Dedifferentiated amniotic fluid mesenchymal stem cell (primary cell): ENCODE results near the gene RIMBP2.
"Not testable (repeated sequence)": the region's sequence is repeated elsewhere in the genome, so short reads cannot be mapped to it uniquely, and the experiment has no call there.

Source experiments
- DNase-seq: peaks from one replicate; pipeline ENCODE4 v3.0.0-alpha.2; 2016; ENCODE audit errors: extremely low spot score

Gene RIMBP2

DNA sequence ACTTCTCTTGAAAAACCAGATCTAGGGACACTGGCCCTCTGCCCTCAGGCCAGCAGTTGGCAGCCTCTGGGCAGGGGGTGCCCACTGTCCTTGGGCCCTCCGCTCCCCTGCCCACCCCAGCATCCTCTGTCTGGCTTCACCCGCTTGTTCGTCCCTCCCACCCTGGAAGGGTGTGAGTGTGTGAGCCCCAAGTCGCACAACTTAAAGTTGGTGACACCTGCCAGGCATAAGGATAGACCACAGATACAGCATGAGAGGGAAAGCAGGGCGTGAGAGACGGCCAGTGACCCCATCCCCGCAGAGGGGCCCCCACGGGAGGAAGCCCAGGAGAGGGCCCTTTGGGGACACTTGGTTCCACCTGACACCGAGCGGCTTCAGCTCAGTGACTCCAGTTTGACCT lies 23.5 kb upstream of the RIMBP2 start:
- no peak for DNase-seq

DNA sequence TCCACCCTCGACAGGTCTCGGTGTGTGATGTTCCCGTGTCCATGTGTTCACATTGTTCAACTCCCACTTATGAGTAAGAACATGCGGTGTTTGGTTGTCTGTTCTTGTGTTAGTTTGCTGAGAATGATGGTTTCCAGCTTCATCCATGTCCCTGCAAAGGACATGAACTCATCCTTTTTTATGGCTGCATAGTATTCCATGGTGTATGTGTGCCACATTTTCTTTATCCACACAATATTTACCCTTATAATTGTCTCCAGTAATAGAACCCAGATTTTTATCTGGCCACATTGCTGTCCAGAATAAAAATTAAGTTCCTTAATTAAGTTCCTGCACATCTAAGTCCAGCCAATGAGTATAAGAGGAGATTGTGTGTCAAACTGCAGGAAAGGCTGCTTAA lies 22.3 kb upstream of the RIMBP2 start:
- not testable (repeated sequence) for DNase-seq

DNA sequence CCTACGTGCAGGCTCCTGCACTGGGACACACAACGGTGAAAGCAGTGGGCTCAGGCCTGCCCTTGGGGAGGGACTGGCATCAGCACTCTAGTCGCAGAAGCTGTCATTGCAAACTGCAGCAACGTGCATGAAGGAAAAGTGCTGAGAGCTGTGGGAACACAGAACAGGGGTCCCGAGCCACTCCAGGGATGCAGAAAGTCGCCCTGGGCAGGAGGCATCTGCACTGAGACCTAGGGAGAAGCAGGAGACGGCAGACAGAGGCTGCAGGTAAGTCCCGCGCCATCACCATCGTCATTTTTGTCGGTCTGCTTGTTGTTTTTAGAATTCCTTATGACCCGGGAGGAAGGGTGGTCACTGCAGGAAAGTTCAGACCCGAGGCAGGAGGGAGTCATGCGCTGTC lies 21.6 kb upstream of the RIMBP2 start:
- no peak for DNase-seq

DNA sequence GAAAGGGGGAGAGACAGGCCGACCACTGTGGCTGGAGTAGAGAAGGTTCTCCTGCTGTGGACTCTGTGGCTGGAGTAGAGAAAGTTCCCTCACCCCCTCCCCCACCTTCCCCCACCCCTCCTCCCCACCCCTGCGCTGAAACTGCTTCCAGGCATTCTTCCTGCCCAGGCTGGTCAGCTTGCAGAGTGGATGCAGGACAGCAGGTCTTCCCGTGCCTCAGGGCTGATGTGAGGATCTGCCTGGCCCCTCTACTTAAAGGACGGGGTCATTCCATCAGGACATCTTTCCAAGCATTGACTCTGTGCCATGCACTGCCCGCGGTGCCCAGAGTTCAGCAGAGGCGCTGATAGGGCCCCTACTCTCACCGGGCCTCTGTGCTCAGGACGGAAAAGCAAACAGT lies 13.2 kb upstream of the RIMBP2 start:
- DNase-seq, result no peak

DNA sequence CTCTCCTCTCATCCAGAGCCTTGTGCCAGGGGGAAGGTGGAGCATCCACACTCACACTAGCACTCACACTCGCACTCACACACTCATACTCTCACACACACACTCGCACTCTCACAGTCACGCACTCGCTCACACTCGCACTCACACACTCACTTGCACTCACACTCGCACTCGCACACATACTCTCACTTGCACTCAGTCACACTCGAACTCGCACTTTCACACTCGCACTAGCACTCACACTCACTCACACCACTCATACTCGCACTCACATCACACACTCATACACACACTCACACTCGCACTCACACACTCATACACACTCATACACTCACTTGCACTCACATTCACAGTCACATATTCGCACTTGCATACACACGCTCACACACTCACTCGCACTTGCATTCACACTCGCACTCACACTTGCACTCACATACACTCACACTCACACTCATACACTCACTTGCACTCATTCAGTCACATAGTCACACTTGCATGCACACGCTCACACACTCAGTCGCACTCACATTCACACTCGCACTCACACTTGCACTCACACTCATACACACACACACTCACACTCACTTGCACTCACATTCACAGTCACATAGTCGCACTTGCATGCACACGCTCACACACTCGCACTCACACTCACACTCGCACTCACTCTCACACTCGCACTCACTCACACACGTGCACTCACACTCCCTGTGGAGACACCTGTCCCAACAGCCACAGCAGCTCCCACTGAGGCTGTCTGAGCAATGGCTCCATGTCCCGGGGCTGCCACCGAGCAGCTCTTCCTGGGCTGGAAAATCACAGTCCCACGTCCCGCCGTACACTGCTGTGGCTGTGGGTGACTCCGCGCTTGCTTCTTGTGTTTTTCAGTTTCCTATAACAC lies 12.3 kb upstream of the RIMBP2 start:
- no peak for DNase-seq

DNA sequence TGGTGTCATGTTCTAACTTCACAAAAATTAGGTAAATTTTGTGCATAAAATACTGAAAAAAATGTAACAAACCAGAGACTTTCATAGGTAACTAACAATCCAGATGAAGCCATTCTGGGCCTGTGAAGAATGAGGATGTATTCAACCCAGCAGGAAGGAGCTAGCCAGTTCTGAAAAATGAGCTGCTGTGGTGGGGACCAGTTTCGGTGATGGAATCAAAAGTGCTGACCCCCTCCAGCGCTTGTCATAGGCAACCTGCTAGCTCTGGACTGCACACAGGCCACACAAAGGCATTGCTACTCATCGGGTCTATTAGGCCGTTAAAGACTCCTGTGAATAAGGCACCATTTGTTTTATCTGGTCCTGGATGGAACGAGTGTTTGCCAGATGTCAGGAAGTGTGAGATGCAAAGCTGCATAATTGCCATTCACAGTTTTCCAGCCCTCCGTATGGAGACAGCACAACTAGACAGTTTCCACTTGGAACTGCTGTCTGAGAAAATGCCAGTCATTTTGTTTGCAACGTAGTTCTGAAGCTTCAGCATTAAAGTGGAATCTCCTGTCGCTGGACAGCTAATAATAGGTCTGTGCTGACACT lies 3.3 kb upstream of the RIMBP2 start:
- DNase-seq, result no peak

DNA sequence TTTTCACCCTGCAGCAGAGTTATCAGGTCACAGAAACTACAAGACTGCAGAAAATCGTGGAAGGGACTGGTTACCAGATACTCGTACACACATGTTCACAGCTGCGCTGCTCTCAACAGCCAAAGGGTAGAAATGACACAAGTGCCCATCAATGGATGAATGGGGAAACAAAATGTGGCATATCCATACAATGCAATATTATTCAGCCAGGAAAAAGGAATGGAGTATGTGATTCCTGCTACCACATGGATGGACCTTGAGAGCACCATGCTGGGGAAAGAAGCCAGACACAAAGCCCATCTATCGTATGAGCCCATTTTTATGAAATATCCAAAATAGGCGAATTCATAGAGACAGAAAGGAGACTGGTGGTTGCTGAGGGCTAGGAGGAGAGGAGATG lies 1.7 kb upstream of the RIMBP2 start:
- no peak for DNase-seq

DNA sequence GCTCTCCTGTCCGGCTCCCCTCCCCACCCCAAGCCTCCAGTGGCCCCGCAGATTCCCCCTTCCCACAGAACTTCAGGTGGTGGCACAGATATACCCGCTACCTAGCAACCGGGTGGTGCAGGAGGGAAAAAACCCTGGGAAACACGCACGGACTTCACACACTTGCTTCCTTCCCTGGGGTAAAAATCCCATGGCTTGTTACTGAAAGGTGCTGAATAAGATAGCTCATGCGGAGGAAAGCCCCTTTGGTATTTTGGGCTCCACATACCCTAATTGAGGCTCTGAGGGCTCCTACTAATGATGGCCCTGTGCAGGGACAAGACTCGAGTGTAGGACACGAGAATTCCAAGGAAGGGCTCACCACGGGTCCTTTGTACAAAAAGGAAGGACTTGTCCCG lies 869 bp upstream of the RIMBP2 start:
- DNase-seq, result no peak

DNA sequence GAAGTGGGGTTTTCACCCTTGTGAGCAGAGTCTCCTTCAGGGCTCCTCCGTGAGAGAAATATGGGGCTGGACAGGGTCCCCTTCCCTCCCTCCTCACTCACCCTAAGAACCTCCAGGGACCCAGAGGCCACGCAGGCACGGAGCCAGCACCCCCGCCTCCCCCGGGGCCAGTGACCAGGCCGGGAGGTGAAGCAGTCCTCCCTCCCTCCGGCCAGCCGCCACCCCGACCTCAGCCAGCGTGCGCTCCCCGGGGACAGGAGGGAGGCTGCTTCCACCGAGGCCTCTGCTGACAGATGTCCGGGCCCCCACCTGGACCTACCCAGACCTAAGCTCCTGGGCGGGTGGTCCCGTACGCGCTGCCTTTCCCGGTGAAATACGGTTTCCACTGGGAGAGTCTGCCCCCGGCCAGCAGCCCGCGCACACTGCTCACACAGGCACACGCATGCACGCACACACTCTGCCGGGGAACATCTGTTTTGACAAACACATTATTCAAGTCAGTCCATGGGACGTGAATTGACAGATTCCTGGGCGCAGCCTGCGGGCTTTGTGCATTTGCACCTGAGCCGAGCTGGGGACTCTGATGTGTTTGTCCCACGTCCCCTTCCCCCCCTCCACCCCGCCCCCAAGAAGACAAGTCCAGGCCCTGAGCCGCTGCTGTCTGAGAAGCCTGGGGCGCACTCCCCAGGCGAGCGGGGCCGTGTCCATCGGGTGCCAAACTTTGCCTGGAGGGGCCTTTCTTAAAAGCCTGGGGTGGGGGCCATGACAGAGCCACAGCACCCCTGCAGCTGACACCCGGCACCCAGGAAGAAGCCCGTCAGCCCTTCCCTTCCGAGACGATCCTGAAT lies 725 bp downstream of the RIMBP2 start:
- DNase-seq, result no peak

DNA sequence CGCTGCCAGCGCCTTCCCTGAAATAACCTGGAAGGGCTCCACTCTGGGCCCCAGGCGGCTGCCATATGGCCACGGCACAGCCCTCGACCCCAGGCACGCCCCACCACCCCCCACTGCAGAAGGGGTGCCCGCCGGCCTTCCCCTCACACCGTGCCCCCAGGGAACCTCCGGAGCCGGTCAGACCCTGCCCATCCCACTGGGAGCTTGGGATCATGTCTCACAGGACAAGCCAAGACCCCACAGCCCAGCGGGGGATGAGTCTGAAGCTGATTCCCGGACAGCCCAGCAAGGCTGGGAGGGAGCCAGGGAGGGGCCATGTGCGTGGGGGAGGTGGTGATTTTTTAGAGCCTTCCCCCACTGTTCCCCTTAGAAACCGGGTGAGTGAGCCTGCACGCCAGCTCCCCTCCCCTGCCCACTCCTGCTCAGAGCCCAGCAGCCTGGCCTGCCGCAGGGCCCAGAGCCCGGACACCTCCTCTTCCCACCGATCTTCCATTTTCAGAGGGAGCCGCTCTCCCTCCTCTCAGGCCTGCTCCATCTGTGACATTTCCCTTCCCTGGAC lies 1.4 kb downstream of the RIMBP2 start:
- DNase-seq, result no peak

DNA sequence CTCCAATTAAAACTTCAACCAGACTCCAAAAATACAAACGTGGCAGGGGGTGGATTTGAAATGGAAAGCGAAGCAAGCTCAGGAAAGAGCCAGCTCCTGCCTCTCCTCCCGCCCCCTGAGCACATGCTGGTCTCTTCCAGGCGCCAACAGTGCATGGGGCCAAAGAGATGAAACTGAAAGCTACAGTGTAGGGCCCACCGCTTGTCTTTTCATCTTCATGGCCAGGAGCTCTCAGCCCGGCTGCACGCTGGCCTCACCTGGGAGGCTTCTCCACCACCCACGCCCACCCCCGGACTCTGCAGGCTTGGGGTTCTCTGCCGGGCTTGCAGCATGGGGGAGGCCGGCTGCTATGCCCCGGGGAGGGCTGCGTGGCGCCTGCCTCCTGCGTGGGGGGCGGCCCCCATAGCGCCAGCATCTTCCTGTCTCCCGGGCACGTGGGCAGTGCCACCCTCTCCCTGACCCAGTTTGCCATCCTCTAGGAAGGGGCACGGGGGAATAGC lies 2.0 kb downstream of the RIMBP2 start:
- DNase-seq, result no peak

DNA sequence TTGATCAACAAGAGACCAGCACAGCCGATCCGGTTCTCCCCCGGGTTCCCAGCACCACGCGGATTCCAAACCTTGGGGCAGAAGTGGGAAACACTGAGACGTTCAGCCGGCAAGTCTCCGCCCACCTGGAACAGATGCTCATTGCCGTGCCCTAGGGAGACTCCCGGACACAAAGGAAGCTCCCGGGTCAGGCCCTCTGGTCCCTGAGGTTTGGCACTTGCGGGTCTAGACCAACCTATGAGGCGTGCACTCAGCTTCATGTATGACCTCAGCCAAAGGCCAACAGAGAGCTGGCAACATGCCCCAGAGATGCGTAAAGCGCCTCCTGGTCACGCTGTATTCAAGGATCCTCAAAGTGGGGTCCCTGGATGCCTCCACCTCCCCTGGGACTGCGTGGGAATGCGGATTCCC lies 2.5 kb downstream of the RIMBP2 start:
- DNase-seq, result no peak

DNA sequence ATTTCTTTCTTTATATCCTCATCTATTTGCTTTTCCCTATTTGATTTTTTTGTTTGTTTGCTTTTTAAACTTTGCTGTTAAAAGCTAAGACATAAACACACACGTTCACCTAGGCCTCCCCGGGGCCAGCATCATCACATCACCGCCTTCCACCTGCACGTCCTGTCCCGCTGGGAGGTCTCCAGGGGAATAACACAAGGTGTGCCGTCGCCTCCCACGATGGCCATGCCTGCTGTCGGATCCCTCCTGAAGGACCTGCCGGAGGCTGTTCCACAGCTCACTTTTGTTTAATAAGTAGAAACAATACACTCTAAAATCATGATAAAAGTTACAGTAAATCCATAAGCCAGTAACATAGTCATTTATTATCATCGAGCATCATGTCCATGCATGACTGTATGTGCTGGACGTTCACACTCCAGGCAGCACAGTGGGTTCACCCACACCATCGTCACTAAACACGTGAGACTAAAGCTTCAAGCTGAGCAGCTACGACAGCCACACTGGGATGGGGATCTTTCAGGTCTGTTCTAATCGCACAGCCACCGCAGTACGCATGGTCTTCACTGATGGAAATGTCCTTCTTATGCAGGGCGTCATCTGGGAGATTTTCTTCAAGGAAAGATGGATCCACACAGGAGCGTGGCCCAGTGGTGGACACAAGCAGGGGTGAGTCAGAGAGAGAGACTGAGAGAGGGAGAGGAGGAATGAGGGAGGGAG lies 3.6 kb downstream of the RIMBP2 start:
- DNase-seq, result no peak

DNA sequence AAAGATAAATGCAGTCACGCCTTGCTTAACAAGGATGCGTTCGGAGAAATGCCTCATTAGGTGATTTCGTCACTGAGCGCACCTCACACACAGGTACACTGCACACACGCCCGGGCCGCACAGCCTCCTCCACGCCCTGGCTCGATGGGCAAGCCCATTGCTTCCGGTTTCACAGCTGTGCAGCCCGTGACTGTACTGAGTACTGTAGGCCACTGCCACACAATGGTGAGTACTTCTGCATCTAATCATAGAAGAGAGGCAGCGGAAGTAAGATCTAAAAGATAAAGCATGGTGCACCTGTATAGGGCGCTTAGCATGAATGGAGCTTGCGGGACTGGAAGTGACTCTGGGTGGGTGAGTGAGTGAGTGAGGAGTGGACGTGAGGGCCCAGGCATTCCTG lies 4.3 kb downstream of the RIMBP2 start:
- no peak for DNase-seq

DNA sequence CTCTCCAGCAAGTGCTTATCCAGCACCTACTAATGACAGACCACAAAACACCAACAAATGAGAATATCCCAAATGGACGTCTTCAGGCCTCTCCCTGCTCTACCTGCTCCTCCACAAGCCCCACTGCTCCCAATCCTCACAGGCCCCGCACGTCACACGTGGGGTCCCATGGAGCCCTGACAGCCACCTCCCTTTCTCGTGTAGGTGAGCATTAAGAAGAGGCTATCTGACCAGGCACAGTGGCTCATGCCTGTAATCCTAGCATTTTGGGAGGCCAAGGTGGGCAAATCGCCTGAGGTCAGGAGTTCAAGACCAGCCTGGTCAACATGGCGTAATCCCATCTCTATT lies 5.4 kb downstream of the RIMBP2 start:
- no peak for DNase-seq

DNA sequence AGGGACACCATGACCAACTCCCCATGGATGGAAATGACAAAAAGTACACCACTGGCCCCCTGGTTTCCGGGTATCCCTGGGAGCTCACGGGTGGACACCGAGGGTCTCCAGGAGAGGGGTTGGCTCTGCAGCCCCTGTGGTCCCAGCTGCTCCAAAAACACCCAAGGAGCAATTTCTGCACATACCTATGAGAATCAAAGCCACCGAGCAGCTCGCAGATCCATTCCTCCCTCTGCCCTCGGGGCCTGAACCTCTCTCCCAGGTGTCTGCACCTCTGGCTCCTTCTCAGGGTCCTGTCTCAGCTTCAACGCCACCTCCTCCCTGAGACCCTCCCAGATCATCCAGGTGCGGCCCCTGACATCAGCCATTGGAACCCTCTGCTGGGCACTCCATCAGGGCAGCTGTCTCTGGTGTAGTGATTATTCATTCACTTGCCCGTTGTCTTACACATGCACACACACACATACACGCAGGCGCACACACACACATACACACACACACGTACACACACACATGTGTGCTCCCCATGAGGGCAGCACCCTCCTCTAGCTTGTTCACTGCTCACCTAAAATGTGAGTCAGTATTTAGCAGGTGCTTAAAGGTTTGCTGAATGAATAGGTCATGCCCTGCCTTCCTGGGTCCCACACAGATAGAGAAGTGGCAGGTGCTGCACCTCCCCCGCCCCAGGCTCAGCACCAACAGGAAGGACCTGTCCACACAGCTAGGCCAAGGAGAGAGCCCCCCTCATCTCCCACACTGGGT lies 5.9 kb downstream of the RIMBP2 start:
- DNase-seq, result no peak

DNA sequence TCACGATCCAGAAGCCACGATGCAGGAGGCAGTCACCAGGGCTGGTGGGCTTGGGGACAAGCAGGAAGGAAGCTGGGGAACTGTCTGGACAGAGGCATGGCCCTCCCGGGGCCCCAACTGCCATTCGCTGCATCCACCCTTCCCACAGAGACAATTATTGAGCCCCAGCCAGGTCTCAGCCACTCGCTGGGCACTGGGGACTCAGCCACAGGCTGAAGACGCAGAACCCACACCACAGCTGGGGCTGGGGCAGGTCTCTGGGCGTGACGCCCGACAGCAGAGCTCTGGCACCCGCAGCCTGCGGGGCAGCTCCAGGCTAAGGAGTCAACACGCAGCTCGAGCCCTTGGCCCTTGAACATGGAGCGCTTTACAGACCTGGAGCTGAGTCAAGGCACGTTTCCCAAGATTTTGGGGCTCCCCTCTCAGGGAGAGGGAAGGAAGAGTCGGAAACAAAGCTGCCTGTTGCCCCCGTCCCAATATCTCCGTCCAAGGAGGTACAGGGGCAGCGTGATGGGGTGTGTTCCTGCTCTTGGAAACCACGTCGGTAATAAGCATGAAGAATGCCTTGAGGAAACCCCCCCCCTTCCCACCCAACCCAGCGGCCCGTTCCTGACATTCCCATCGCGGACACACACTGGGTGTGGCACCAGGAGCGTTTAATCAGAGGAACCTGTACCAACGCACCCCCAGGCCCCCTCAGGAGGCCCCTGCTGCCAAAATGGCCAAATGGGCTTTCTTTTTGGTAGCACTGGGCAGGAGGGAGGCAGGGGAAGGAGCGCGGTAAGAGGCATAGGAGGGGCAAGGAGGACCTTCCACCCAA lies 6.7 kb downstream of the RIMBP2 start:
- DNase-seq, result no peak

DNA sequence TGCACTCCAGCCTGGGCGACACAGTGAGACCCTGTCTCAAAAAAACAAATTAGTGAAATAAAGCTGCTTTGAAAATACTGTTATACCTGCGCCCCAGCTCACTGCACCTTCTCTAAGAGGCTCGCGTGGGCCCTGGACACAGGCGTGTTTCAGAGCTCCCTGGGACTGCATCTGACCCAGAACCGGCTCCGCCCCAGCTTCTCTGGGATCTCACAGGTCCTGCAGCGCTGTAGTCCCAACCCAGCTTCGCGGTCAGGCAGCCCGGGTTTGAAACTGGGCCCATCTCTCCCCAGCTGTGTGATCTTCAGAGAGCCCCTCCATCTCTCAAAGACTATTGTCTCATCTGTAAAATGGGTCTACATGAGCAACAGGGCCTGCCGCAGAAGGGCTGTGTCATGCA lies 7.5 kb downstream of the RIMBP2 start:
- no peak for DNase-seq

DNA sequence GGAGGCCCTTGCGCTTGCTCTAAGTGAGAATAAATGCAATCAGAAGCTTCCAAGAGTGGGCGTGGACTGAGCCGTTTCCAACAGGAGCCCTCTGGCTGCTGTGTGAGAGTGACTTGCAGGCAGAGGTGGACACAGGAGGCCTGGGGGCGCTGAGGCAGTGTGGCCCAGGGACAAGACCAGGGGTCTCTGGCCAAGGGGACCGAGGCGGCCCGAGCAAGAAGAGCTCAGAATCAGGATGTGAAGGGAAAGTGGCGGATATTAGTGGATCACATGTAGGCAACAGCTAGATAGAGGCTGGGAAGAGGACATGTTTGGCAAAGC lies 8.6 kb downstream of the RIMBP2 start:
- no peak for DNase-seq
